Activated naive CD4-positive, alpha-beta T cell treated with anti-CD3 and anti-CD28 coated beads, Interleukin-2, amount 50 U/mL, for 24 hours (primary cell): Measurements from ENCODE around the gene CCDC177.

Experiments
- H3K27ac Mint-ChIP-seq: one replicate; pipeline ENCODE4 v1.8.0; 2021; ENCODE audit warnings: mild to moderate bottlenecking, mixed read lengths
- H3K27me3 Mint-ChIP-seq: one replicate; pipeline ENCODE4 v1.8.0; 2021; ENCODE audit warnings: mixed read lengths
- H3K36me3 Mint-ChIP-seq: one replicate; pipeline ENCODE4 v1.8.0; 2021; ENCODE audit warnings: mixed read lengths
- H3K4me1 Mint-ChIP-seq: one replicate; pipeline ENCODE4 v1.8.0; 2021; ENCODE audit warnings: mixed read lengths
- H3K4me3 Mint-ChIP-seq: one replicate; pipeline ENCODE4 v1.8.0; 2021; ENCODE audit warnings: mild to moderate bottlenecking, mixed read lengths
- H3K9me3 Mint-ChIP-seq: one replicate; pipeline ENCODE4 v1.8.0; 2021; ENCODE audit warnings: mixed read lengths

The CCDC177 gene

GRCh38 chr14:69554500-69554899, 20.2 kb downstream of the CCDC177 start:
- Mint-ChIP-seq H3K27ac (no peak overlapping the region), H3K4me1 (no peaks in the 10 kb centered on the region), H3K27me3 (peaks cover 16% of the 10 kb centered on the region), H3K4me3 (no peak overlapping the region), H3K9me3 (no peaks in the 10 kb centered on the region), H3K36me3 (no peaks in the 10 kb centered on the region)

- peaks cover 16% of the 10 kb centered on the region for H3K27me3 Mint-ChIP-seq
- H3K36me3 Mint-ChIP-seq: no peaks in the 10 kb centered on the region
- no peaks in the 10 kb centered on the region for H3K9me3 Mint-ChIP-seq
- no peak overlapping the region for H3K4me3 Mint-ChIP-seq
- no peak overlapping the region for H3K27ac Mint-ChIP-seq
- H3K4me1 Mint-ChIP-seq: no peaks in the 10 kb centered on the region
Measured at GRCh38 chr14:69553252-69553651, 21.4 kb downstream of the CCDC177 start.

- H3K9me3 Mint-ChIP-seq: no peaks in the 10 kb centered on the region
- peaks cover 26% of the 10 kb centered on the region for H3K27me3 Mint-ChIP-seq
- H3K36me3 Mint-ChIP-seq: no peaks in the 10 kb centered on the region
- H3K4me1 Mint-ChIP-seq: no peaks in the 10 kb centered on the region
- H3K4me3 Mint-ChIP-seq: no peak overlapping the region
- H3K27ac Mint-ChIP-seq: no peak overlapping the region
Measured at GRCh38 chr14:69551511-69551910, 23.2 kb downstream of the CCDC177 start.

GRCh38 chr14:69548566-69548965, 26.1 kb downstream of the CCDC177 start:
- Mint-ChIP-seq H3K4me1 (no peaks in the 10 kb centered on the region), H3K36me3 (no peaks in the 10 kb centered on the region), H3K4me3 (no peak overlapping the region), H3K27me3 (peaks cover 37% of the 10 kb centered on the region), H3K27ac (no peak overlapping the region), H3K9me3 (no peaks in the 10 kb centered on the region)

GRCh38 chr14:69547701-69548348, 26.8 kb downstream of the CCDC177 start:
- Mint-ChIP-seq H3K9me3 (no peaks in the 10 kb centered on the region), H3K36me3 (no peaks in the 10 kb centered on the region), H3K27ac (no peak overlapping the region), H3K27me3 (peaks cover 37% of the 10 kb centered on the region), H3K4me3 (no peak overlapping the region), H3K4me1 (no peaks in the 10 kb centered on the region)

GRCh38 chr14:69543341-69544115, 31.1 kb downstream of the CCDC177 start:
- Mint-ChIP-seq H3K36me3 (no peaks in the 10 kb centered on the region), H3K27me3 (peaks cover 29% of the 10 kb centered on the region), H3K4me3 (no peak overlapping the region), H3K4me1 (no peaks in the 10 kb centered on the region), H3K9me3 (no peaks in the 10 kb centered on the region), H3K27ac (no peak overlapping the region)

- H3K27me3 Mint-ChIP-seq: peaks cover 26% of the 10 kb centered on the region
- H3K4me3 Mint-ChIP-seq: no peak overlapping the region
- H3K27ac Mint-ChIP-seq: no peak overlapping the region
- no peaks in the 10 kb centered on the region for H3K4me1 Mint-ChIP-seq
- no peaks in the 10 kb centered on the region for H3K9me3 Mint-ChIP-seq
- H3K36me3 Mint-ChIP-seq: no peaks in the 10 kb centered on the region
Measured at GRCh38 chr14:69542311-69542710, 32.4 kb downstream of the CCDC177 start.

GRCh38 chr14:69540654-69541335, 33.9 kb downstream of the CCDC177 start:
- Mint-ChIP-seq H3K9me3 (no peaks in the 10 kb centered on the region), H3K27me3 (peaks cover 20% of the 10 kb centered on the region), H3K4me1 (no peaks in the 10 kb centered on the region)

GRCh38 chr14:69539631-69540410, 34.9 kb downstream of the CCDC177 start:
- Mint-ChIP-seq H3K27me3 (peaks cover 28% of the 10 kb centered on the region), H3K27ac (no peak overlapping the region), H3K4me1 (no peaks in the 10 kb centered on the region), H3K9me3 (no peaks in the 10 kb centered on the region), H3K36me3 (no peaks in the 10 kb centered on the region), H3K4me3 (no peak overlapping the region)

More at GRCh38 chr14:69540654-69541335, 33.9 kb downstream of the CCDC177 start:
- Mint-ChIP-seq H3K36me3 (no peaks in the 10 kb centered on the region), H3K27ac (no peak overlapping the region), H3K4me3 (no peak overlapping the region)

GRCh38 chr14:69538766-69539165, 35.9 kb downstream of the CCDC177 start:
- no peak overlapping the region for H3K27ac Mint-ChIP-seq
- peaks cover 25% of the 10 kb centered on the region for H3K27me3 Mint-ChIP-seq
- no peak overlapping the region for H3K4me3 Mint-ChIP-seq
- no peaks in the 10 kb centered on the region for H3K4me1 Mint-ChIP-seq
- no peaks in the 10 kb centered on the region for H3K36me3 Mint-ChIP-seq
- no peaks in the 10 kb centered on the region for H3K9me3 Mint-ChIP-seq

- Mint-ChIP-seq H3K9me3 (no peaks in the 10 kb centered on the region), H3K27ac (no peak overlapping the region), H3K27me3 (peaks cover 23% of the 10 kb centered on the region), H3K4me3 (no peak overlapping the region), H3K36me3 (no peaks in the 10 kb centered on the region), H3K4me1 (no peaks in the 10 kb centered on the region)
Measured at GRCh38 chr14:69537900-69538299, 36.8 kb downstream of the CCDC177 start.

- no peaks in the 10 kb centered on the region for H3K4me1 Mint-ChIP-seq
- H3K9me3 Mint-ChIP-seq: no peaks in the 10 kb centered on the region
- H3K36me3 Mint-ChIP-seq: no peaks in the 10 kb centered on the region
- no peak overlapping the region for H3K27ac Mint-ChIP-seq
- peaks cover 21% of the 10 kb centered on the region for H3K27me3 Mint-ChIP-seq
- no peak overlapping the region for H3K4me3 Mint-ChIP-seq
Measured at GRCh38 chr14:69536971-69537370, 37.7 kb downstream of the CCDC177 start.

- Mint-ChIP-seq H3K27me3 (peaks cover 20% of the 10 kb centered on the region), H3K4me3 (no peak overlapping the region), H3K36me3 (no peaks in the 10 kb centered on the region), H3K9me3 (no peaks in the 10 kb centered on the region), H3K4me1 (no peaks in the 10 kb centered on the region), H3K27ac (no peak overlapping the region)
Measured at GRCh38 chr14:69535230-69535848, 39.3 kb downstream of the CCDC177 start.

- Mint-ChIP-seq H3K9me3 (no peaks in the 10 kb centered on the region), H3K4me3 (no peak overlapping the region), H3K27me3 (peaks cover 16% of the 10 kb centered on the region), H3K36me3 (no peaks in the 10 kb centered on the region), H3K4me1 (no peaks in the 10 kb centered on the region), H3K27ac (no peak overlapping the region)
Measured at GRCh38 chr14:69532561-69533340, 41.9 kb downstream of the CCDC177 start.
